ENCODE measurements around the gene NCAPD3.
A peak's percentile ranks its signal among the peaks of the same experiment; 100 is the strongest.

NCAPD3 gene

GRCh38 chr11:134254433-134255183 is 30.8 kb upstream of the NCAPD3 start:
- Histone ChIP-seq H3K4me2 (peak overlapping the region; percentile 61), H2AFZ (ENCODE audit: low read depth) (no peak overlapping the region), H3K9ac (no peak overlapping the region), H4K20me1 (ENCODE audit: insufficient read depth) (no peaks in the 10 kb centered on the region), H3K4me1 (ENCODE audit: low read depth, poor library complexity, severe bottlenecking) (peaks cover 7% of the 10 kb centered on the region), H3K79me2 (ENCODE audit: insufficient read depth, low read depth) (no peaks in the 10 kb centered on the region), H3K27ac (no peak overlapping the region), H3K4me3 (IDR thresholded peaks at IDR 0.05; ENCODE audit: insufficient read depth, low read depth, low read length) (no peak overlapping the region), H3K27me3 (ENCODE audit: insufficient read depth, low read depth) (no peaks in the 10 kb centered on the region), H3K36me3 (ENCODE audit: insufficient read depth) (no peaks in the 10 kb centered on the region)
- TF ChIP-seq CTCF (conservative IDR thresholded peaks at IDR 0.05; ENCODE audit: low read depth, low read length): no peak

- no peaks in the 10 kb centered on the region for H4K20me1 ChIP-seq (ENCODE audit: insufficient read depth)
- H3K36me3 ChIP-seq (ENCODE audit: insufficient read depth): no peaks in the 10 kb centered on the region
- H3K4me3 ChIP-seq (IDR thresholded peaks at IDR 0.05; ENCODE audit: insufficient read depth, low read depth, low read length): no peak within 1 kb of the TSS
- H3K27me3 ChIP-seq (ENCODE audit: insufficient read depth, low read depth): no peaks in the 10 kb centered on the region
- no peak for TF ChIP-seq CTCF (conservative IDR thresholded peaks at IDR 0.05; ENCODE audit: low read depth, low read length)
- no peaks in the 10 kb centered on the region for H3K79me2 ChIP-seq (ENCODE audit: insufficient read depth, low read depth)
- H3K4me2 ChIP-seq: peak within 1 kb of the TSS; percentile 66
- peak within 1 kb of the TSS; percentile 89 for H2AFZ ChIP-seq (ENCODE audit: low read depth)
- H3K4me1 ChIP-seq (ENCODE audit: low read depth, poor library complexity, severe bottlenecking): peaks cover 18% of the 10 kb centered on the region
- peak within 1 kb of the TSS; percentile 27; the same call in 1 of the 2 replicates for H3K9ac ChIP-seq
- H3K27ac ChIP-seq: no peak within 1 kb of the TSS
Observed at GRCh38 chr11:134253188-134253993, 29.6 kb upstream of the NCAPD3 start, which contains the start of the genes ACAD8 and THYN1. Gene ACAD8, plus strand, starts transcription at chr11:134253568. Its CDS starts 33 bp downstream, at chr11:134253601. Gene THYN1, minus strand, starts transcription at chr11:134253352. Its CDS starts 470 bp downstream, at chr11:134252882.

- H3K4me3 ChIP-seq (IDR thresholded peaks at IDR 0.05; ENCODE audit: insufficient read depth, low read depth, low read length): no peak overlapping the region
- no peaks in the 10 kb centered on the region for H3K27me3 ChIP-seq (ENCODE audit: insufficient read depth, low read depth)
- H3K4me1 ChIP-seq (ENCODE audit: low read depth, poor library complexity, severe bottlenecking): peaks cover 24% of the 10 kb centered on the region
- peak overlapping the region; percentile 89 for H2AFZ ChIP-seq (ENCODE audit: low read depth)
- no peaks in the 10 kb centered on the region for H4K20me1 ChIP-seq (ENCODE audit: insufficient read depth)
- peak overlapping the region; percentile 66 for H3K4me2 ChIP-seq
- no peaks in the 10 kb centered on the region for H3K36me3 ChIP-seq (ENCODE audit: insufficient read depth)
- H3K9ac ChIP-seq: no peak overlapping the region
- no peak overlapping the region for H3K27ac ChIP-seq
- TF ChIP-seq CTCF (conservative IDR thresholded peaks at IDR 0.05; ENCODE audit: low read depth, low read length): no peak
- no peaks in the 10 kb centered on the region for H3K79me2 ChIP-seq (ENCODE audit: insufficient read depth, low read depth)
Observed at GRCh38 chr11:134252346-134253187, 28.8 kb upstream of the NCAPD3 start.

GRCh38 chr11:134250675-134251074 is 26.9 kb upstream of the NCAPD3 start:
- H3K4me2 ChIP-seq: no peak overlapping the region
- H2AFZ ChIP-seq (ENCODE audit: low read depth): no peak overlapping the region

More at GRCh38 chr11:134250675-134251074, 26.9 kb upstream of the NCAPD3 start:
- TF ChIP-seq CTCF (conservative IDR thresholded peaks at IDR 0.05; ENCODE audit: low read depth, low read length): no peak
- Histone ChIP-seq H4K20me1 (ENCODE audit: insufficient read depth) (no peaks in the 10 kb centered on the region), H3K4me1 (ENCODE audit: low read depth, poor library complexity, severe bottlenecking) (peaks cover 24% of the 10 kb centered on the region), H3K79me2 (ENCODE audit: insufficient read depth, low read depth) (no peaks in the 10 kb centered on the region), H3K4me3 (IDR thresholded peaks at IDR 0.05; ENCODE audit: insufficient read depth, low read depth, low read length) (no peak overlapping the region), H3K27me3 (ENCODE audit: insufficient read depth, low read depth) (no peaks in the 10 kb centered on the region), H3K36me3 (ENCODE audit: insufficient read depth) (no peaks in the 10 kb centered on the region), H3K27ac (no peak overlapping the region), H3K9ac (no peak overlapping the region)

All from KMS-11 (cell line).